ENCODE data around the gene RHOJ. TPM values are rescaled to one million over a fixed set of nuclear protein-coding genes. Genes with fewer than 3 reads are reported as not detected.

Gene RHOJ
- total and polyA plus RNA-seq, 2 of the 4 experiments (the other 2 are of a cell fraction) = 9.5 to 33.9 TPM

DNA sequence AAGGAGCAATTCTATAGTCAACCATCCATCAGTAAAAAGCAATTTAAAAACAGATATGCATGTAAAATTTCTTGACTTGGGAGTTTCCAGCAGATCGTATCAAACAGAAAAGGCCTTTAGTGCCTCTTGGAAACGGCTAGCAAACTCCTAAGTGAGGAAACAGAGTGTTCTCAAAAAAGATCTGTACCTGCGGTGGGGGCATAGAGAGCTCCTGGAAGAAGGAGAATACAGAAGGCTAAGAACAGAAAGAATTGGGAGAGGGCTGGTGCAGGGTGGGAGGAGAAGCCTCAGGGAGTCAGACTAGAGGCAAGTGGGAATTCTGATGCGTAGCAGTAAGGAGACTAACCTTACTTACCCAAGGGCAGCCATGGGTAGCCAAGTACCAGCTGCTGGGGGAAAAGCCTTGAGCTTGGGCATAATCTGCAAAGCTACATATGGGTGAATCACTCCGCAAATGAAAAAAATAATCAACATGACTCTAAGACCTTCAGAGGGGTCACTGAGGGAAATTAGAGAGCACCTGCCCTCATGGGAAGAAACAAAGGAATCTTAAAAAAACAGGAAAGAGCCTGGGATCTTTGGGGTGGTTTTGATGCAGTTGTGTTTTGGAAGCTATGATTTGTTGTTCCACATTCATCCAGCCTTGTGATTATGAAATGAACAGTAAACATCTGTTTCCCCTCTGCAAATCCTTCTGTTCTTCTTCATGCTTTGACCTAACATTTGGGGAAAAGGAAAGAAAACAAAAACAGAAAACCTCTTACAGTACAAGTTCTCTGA lies 10.4 kb downstream of the RHOJ start:
- H3K9me3 ChIP-seq (ENCODE audit: control insufficient read depth, insufficient read depth, low read length) = no peaks in the 10 kb centered on the region
- H3K4ac ChIP-seq (ENCODE audit: low read depth, low read length) = no peak overlapping the region
- BruUV-seq (replicated peaks) = no TSS peak
- H3K79me1 ChIP-seq (ENCODE audit: low read depth in 1 of 2, low read length in 2 of 2) = no peaks in the 10 kb centered on the region
- no peaks in the 10 kb centered on the region for H3K4me1 ChIP-seq (ENCODE audit: control insufficient read depth, insufficient read depth, low read length)
- no peak overlapping the region for H3K4me3 ChIP-seq (ENCODE audit: insufficient read depth, low read depth, low read length)
- no peak overlapping the region for H2AK9ac ChIP-seq (replicated peaks; ENCODE audit: low read depth, low read length, poor library complexity)
- no peaks in the 10 kb centered on the region for H3K36me3 ChIP-seq (ENCODE audit: control insufficient read depth, insufficient read depth, low read length)
- no peak overlapping the region for H2BK5ac ChIP-seq (ENCODE audit: low read depth, low read length, poor library complexity, severe bottlenecking)
- H3K56ac ChIP-seq (ENCODE audit: extremely low read depth, insufficient read depth, low read length) = no peak overlapping the region
- H4K8ac ChIP-seq (ENCODE audit: low read depth in 2 of 2, low read length in 2 of 2) = no peak overlapping the region
- CTCF ChIA-PET = interaction anchor here (0.6 kb wide), 1 partner anchor 1250 kb away, joined by 3 read pairs; no protein-coding TSS in a partner anchor
- H3K27me3 ChIP-seq (ENCODE audit: control insufficient read depth, insufficient read depth, low read length) = no peaks in the 10 kb centered on the region
- ATAC-seq (ENCODE audit: low read depth) = no peak
- whole genome bisulfite sequencing, 2 experiments (ENCODE audit: extremely low coverage in 2 of 2, insufficient read length in 1 of 2) = 80% methylated on average over 2 of the region's 5 CpGs; no CpG with 5 or more reads in 1 of the 2 experiments
- H2BK20ac ChIP-seq (ENCODE audit: low read depth, low read length) = no peak overlapping the region
- no peak overlapping the region for H2AFZ ChIP-seq (replicated peaks; ENCODE audit: low read length, poor library complexity)
- H3K9me1 ChIP-seq (ENCODE audit: insufficient read depth, low read length) = no peaks in the 10 kb centered on the region
- POLR2A ChIA-PET (ENCODE audit: unreplicated experiment) = no interaction called here
- H2BK120ac ChIP-seq (ENCODE audit: low read depth, low read length) = no peak overlapping the region
- no peak overlapping the region for H3K9ac ChIP-seq (ENCODE audit: low read depth, low read length)
- H3K14ac ChIP-seq (replicated peaks; ENCODE audit: low read depth, low read length) = no peak overlapping the region
- no peak for DNase-seq
- no peak overlapping the region for H3K18ac ChIP-seq (ENCODE audit: low read depth, low read length)
- H3K27ac ChIP-seq (ENCODE audit: insufficient read depth, low read length) = no peak overlapping the region
- dilution Hi-C loops (cut with HindIII; ENCODE audit: low sequenced_read_pairs, unreplicated experiment) = no loop called here
- no peak overlapping the region for H4K91ac ChIP-seq (ENCODE audit: insufficient read depth, low read depth, low read length)
- no peak overlapping the region for H3K23ac ChIP-seq (ENCODE audit: low read depth, low read length)
- no peak overlapping the region for H2AK5ac ChIP-seq (ENCODE audit: low read depth, low read length)
- TF ChIP-seq, protein P1, sequence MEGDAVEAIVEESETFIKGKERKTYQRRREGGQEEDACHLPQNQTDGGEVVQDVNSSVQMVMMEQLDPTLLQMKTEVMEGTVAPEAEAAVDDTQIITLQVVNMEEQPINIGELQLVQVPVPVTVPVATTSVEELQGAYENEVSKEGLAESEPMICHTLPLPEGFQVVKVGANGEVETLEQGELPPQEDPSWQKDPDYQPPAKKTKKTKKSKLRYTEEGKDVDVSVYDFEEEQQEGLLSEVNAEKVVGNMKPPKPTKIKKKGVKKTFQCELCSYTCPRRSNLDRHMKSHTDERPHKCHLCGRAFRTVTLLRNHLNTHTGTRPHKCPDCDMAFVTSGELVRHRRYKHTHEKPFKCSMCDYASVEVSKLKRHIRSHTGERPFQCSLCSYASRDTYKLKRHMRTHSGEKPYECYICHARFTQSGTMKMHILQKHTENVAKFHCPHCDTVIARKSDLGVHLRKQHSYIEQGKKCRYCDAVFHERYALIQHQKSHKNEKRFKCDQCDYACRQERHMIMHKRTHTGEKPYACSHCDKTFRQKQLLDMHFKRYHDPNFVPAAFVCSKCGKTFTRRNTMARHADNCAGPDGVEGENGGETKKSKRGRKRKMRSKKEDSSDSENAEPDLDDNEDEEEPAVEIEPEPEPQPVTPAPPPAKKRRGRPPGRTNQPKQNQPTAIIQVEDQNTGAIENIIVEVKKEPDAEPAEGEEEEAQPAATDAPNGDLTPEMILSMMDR (conservative IDR thresholded peaks at IDR 0.05; ENCODE audit: low read depth, low read length) = no peak
- no peak for TF ChIP-seq MXI1 (IDR thresholded peaks at IDR 0.05; ENCODE audit: borderline replicate concordance, low read depth, low read length)
- TF ChIP-seq SMC3 (IDR thresholded peaks at IDR 0.05; ENCODE audit: low read depth, low read length) = no peak
- TF ChIP-seq CEBPB (IDR thresholded peaks at IDR 0.05; ENCODE audit: low read depth, low read length) = no peak
- no peak for TF ChIP-seq MAFK (IDR thresholded peaks at IDR 0.05; ENCODE audit: low read depth, low read length)
- no peak for TF ChIP-seq RFX5 (IDR thresholded peaks at IDR 0.05; ENCODE audit: low read depth, low read length)
- no peak for TF ChIP-seq NFE2L2 (IDR thresholded peaks at IDR 0.05; ENCODE audit: low read depth, low read length)
- no peak for TF ChIP-seq FOS (IDR thresholded peaks at IDR 0.05; ENCODE audit: low read depth, low read length)
- TF ChIP-seq POLR2A (IDR thresholded peaks at IDR 0.05; ENCODE audit: low read depth, low read length) = no peak
- no peak for TF ChIP-seq RAD21 (IDR thresholded peaks at IDR 0.05; ENCODE audit: low read length)
- H2BK15ac ChIP-seq (ENCODE audit: low read depth, low read length) = no peak overlapping the region
- in situ Hi-C loops (cut with MboI; ENCODE audit: low sequenced_read_pairs) = no loop called here
- no peak overlapping the region for H3K4me2 ChIP-seq (ENCODE audit: low read depth, low read length)
- H4K20me1 ChIP-seq (ENCODE audit: insufficient read depth, low read length) = no peaks in the 10 kb centered on the region
- intact Hi-C loops (cut with micrococcal nuclease) = no loop called here
- H4K5ac ChIP-seq (ENCODE audit: low read depth, low read length) = no peak overlapping the region

Data from IMR-90 (cell line).